HG03097 (cell line): ENCODE data around the gene THYN1.
"Not testable (repeated sequence)": the region's sequence is repeated elsewhere in the genome, so short reads cannot be mapped to it uniquely, and the experiment has no call there.

ENCODE experiments used
- ATAC-seq: cut with Tn5 transposase; IDR thresholded peaks from one replicate; pipeline ENCODE4 v1.9.1; 2021; ENCODE audit not compliant: unreplicated experiment, low FRiP score

THYN1 gene

DNA sequence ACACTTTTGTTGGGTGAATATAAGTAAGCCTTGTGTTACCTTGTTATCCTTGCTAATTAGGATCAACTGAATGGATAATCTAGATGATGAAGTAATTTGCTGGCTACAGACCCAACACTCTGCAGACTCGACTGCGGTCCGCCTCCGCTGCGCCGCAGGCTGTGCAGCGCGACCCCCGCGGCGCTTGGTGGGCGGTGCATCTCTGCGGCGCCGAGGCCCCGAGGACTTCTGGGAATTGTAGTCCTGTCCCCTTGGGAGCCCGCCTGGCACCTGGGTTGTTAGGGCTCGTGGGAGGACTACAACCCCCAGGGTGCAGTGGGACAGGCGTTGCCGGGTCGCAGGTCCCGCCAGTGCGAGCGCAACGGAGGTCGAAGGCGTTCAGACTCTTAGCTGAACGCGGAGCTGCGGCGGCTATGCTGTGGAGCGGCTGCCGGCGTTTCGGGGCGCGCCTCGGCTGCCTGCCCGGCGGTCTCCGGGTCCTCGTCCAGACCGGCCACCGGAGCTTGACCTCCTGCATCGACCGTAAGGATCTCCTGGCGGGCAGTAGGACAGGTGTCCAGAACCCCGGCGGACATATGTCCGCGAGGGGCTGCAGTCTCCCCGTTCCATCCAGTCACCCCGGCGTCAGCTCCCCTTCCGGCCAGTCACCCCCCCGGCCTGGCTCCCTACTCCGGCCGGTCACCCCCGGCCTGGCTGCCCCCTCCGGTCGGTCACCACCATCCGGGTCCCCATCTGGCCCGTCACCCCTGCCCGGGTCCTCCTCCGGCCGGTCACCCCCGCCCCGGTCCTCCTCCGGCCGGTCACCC, at the start of gene THYN1, which contains the start of gene ACAD8:
TSS of gene THYN1 (minus strand) at position 165 of the 806 bp plus-strand sequence. CDS start 470 bp downstream, outside the sequence.
TSS of gene ACAD8 (plus strand) at position 381 of the 806 bp plus-strand sequence. CDS start at position 414, 33 bp downstream.
- ATAC-seq, result peak; percentile 99

DNA sequence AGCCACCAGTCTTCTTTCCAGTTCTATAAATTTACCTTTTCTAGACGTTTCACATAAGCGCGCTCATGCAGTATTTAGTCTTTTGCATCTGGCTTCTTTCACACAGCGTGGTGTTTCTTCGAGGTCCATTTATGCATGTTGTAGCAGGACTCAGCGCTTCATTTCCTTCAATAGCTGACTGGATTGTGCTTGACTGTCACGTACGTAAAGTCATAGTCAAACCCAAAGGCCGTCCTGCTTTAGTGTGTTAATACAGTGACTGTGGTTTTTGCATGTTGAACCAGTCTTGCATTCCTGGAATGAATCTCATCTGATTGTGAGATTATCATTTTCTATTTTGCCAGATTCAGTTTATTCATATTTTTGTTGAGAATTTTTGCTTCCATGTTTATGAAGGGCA, 41.5 kb upstream of the THYN1 start:
- no peak for ATAC-seq

DNA sequence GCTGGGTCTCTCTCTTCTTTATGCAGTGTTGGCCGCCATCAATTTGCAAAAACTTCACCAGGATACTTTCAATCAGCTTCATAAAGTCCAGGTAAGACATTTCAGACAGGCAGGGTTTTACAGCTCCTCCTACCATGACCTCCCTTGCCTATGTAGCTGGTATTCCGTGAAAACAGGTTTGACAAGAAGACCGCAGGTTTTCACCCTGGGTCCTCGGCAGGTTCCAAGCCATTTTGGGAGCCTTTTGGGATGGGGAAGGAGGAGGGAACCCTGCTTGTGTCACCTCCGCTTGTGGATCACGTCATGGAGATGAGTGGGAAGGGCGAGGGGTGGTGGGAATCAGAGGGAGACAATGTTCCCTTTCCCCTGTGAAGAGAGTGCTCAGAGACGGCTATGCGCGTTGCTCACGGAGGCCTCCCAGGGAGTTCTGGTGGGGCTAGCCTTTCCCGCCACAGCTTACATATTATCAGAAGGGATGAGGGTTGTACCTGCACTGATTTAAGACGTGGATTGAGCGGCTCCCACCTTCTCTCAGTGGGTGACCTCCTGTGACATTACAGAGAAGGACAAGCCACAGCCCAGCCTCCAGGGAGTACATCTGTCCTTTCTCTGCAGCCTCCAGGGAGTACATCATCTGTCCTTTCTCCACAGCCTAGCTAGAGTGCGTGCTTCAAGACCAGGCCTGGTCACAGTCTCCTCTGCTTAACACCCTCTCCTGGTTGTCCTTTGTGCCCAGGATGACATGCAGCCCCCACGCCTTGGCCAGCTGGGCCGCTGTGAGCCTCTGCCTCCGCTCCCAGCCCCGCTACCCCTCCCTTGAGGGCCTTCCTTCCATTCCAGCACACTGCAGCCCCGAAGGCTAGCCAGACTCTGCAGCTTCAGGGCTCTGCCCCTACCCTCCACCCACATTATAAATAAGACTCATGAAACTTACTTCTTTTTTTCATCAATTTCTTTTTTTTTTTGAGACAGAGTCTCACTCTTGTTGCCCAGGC, 40.3 kb upstream of the THYN1 start:
- no peak for ATAC-seq

DNA sequence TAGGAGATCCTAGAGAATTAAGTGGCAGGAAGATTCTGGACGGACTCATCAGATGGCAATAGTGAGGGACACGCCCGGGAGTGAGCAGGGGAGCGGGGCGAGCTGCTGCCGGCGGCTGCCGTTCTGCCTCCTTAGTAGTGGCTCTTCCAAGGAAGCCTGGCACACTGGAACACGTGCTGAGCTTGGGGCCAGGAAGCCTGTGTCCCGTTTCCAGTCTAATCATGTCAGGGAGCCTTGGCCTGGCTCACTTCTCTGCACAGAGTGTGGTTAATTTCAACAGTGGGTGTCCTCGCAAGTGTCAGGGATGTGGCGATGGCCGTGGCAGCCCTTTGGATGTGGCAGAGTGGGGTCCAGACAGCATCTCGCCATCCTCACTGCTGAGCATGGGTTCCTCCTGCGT, 39.5 kb upstream of the THYN1 start:
- ATAC-seq, result no peak

- ATAC-seq, result no peak
Measured at GRCh38 chr11:134291196-134291595, 38.0 kb upstream of the THYN1 start.

DNA sequence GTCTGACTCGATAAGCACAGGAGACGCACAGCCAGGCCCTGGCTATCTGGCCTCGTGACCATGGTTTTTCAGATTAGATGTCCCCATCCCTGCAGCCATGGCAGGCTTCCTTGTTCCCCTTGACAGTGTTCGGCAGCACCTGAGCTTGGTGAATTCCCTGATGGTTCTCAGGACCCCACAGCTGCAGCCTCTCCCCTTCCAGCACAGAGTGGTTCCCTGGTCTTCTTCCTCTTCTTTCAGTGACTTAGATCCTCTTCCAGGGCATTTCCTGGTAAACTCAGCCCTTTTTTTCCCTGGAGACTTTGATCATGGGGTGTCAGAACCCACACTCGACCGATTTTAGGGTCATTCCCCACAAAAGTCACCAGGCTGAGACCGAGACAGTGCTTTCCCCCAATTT, 37.5 kb upstream of the THYN1 start:
- no peak for ATAC-seq

- ATAC-seq, result no peak
Measured at GRCh38 chr11:134289789-134290188, 36.6 kb upstream of the THYN1 start.

DNA sequence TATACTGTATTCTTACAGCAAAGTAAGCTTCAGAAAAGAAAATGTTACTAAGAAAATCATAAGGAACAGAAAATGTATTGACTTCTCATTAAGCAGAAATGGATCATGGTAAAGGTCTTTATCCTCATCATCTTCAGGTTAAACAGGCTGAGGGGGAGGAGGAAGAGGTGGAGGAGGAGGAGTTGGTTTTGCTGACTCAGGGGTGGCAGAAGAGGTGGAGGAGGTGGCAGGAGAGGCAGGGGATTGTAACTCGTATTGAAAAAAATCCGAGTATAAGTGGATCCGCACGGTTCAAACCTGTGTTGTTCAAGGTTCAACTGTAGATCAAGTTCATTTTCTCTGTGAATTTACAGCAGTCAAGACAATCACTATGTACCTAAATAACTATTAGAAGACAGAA, 36.0 kb upstream of the THYN1 start:
- no peak for ATAC-seq

GRCh38 chr11:134288486-134288885, 35.3 kb upstream of the THYN1 start:
- no peak for ATAC-seq

GRCh38 chr11:134287561-134287960, 34.4 kb upstream of the THYN1 start:
- ATAC-seq, result no peak

DNA sequence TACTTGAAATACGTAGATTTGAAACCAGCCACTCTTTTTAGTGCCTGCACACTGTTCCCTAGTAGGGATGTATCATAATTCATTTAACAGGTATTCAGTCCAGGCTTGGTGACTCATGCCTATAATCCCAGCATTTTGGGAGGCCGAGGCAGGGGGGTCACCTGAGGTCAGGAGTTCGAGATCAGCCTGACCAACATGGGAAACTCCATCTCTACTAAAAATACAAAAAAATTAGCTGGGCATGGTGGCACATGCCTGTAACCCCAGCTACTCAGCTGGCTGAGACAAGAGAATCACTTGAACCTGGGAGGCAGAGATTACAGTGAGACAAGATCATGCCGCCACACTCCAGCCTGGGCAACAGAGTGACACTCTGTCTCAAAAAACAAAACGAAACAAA, 31.2 kb upstream of the THYN1 start:
- ATAC-seq, result not testable (repeated sequence)

DNA sequence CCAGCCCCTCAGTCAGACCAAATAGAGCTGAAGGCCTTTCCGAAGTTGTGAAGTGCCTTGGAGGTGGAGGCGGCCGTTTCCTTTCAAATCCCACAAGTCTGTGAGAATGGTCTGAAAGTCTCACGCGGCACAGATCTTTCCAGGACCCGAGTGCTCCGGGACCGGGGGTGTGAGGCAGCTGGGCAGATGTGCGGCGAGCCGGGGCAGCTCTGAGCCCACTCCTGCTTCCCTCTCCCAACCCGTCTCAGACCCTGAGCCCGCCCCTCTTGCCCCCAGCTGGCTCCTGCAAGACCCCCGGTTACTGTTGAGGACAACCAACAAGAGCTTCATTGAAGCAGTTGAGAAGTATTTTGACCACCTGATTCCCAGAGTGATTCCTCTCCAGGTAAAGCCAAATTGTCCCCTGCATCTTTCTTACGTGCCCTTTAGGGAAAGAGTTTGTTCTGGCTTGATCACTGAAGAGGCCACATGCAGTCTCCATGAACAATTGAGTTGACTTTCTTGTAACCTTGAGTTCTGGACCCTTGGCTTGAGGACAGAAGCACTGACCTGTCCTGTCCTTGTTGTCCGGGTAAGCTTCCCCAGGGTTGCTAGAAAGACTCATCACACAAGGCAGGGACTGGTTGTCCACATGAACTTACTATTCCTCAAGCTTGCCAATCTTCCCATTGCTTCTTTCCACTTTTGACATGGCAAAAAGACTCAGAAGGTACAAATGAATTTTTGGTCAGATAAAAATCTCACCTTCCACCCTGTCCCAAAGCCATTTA, 30.5 kb upstream of the THYN1 start:
- ATAC-seq, result no peak

- no peak for ATAC-seq
Measured at GRCh38 chr11:134282121-134283045, 29.2 kb upstream of the THYN1 start.

GRCh38 chr11:134281635-134282034, 28.5 kb upstream of the THYN1 start:
- not testable (repeated sequence) for ATAC-seq

DNA sequence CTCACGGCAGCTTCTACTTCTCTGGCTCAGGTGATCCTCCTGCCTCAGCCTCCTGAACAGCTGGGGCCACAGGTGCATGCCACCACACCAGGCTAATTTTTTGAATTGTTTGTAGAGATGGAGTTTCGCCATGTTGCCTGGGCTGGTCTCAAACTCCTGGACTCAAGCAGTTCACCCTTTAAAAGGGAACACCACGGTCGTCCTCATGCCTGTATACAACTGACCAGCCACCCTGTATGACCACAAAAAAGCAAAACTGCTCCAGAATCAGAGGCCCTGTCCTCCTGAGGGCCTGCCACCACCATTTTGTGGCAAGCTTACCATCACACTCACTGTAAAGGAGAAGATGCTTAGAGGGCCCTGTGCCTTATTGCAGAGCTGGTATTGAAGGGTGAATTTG, 25.2 kb upstream of the THYN1 start:
- no peak for ATAC-seq

DNA sequence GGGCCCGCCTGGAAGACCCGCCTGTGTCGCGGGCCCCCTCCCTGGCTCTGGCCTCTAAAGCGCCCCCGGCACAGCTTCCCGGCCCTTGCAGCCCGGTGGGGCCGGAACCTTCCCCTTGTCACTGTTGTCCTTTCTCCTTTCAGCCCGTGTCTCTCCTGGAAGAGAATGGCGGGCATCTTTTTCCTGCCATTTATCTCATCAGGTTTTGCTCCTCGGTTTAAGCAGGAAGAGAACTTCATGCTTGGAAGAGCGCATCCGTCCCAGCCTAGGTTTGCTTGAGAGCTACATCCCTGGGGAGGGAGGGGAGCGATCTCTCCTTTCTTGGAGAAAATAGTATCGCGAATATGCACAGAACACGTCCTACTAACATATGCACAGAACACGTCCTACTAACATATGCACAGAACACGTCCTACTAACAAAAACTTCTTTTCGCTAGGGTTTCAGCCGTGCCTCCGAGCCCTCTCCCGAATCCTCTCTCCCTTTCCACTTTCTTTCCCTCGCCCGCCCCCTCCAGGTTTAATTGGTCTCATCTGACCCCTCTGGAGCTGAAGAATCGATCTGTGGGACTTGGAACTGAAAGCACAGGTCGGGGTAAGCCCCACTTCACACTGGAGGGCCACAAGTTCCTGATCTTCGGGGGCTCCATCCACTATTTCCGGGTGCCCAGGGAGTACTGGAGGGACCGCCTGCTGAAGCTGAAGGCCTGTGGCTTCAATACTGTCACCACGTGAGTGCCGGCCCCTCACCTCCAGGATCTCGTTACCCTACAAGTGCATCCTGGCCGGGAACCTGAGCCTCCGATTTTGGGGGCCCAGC, 24.2 kb upstream of the THYN1 start:
- no peak for ATAC-seq

- no peak for ATAC-seq
Measured at GRCh38 chr11:134276396-134277182, 23.4 kb upstream of the THYN1 start.
